GM03348 (cell line): Measurements from ENCODE around the gene MAEA.

Experiments used
- DNase-seq: peaks from one replicate; pipeline ENCODE4 v3.0.0; 2012; ENCODE audit warnings: low spot score

Gene MAEA

GRCh38 chr4:1380368-1381151, 90.9 kb downstream of the MAEA start:
- DNase-seq = no peak

- no peak for DNase-seq
These were observed 91.5 kb downstream of the MAEA start for GRCh38 chr4:1381181-1381621.

- no peak for DNase-seq
These were observed 92.4 kb downstream of the MAEA start for GRCh38 chr4:1381944-1382541.

GRCh38 chr4:1382776-1383727, 93.4 kb downstream of the MAEA start:
- DNase-seq = no peak

GRCh38 chr4:1383728-1384591, 94.3 kb downstream of the MAEA start:
- DNase-seq = no peak

GRCh38 chr4:1384675-1385372, 95.1 kb downstream of the MAEA start:
- DNase-seq = no peak

- DNase-seq = no peak
These were observed 96.0 kb downstream of the MAEA start for GRCh38 chr4:1385373-1386340.
